Measurements from ENCODE around the gene MAPK12.

DNA sequence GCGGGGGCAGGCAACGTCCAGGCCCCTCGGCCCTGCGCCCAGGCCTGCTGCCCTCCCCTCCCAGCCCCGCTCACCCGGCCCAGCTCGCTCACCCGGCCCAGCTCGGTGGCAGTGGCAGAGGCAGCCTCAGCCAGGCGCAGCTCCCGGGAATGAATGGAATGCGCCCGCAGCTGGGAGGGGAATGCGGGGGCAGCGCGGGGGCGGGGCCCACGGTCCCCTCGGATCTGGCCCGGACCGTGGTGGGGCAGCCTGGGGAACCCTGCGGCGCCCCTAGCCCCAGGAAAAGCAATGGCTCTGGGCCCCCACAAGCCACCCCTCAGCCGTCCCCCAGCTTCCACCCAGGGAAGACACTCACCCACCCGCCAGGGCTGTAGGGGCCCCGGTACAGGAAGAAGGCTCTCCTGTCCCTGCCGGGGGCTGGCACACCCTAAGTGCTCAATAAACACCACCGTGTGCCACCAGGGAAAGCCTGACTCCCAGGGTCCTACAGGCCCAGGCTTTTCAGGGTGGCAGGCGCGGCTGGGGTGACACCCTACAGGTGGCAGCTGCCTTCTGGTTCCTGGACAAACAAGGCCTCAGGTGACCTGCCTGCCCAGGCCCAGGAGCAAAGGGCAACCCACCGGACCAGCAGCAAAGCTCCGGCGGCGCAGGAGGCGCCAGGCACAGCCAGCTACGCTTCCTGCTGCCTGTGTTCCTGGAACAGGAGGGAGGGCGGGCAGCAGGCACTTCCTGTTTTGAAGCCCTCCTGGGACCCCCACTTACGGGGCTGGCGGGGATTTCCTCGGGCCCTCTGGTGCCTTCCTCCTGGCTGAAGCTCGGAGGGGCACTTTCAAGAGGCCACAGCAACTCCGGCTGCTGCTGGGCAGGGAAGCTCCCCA lies 32.2 kb upstream of the MAPK12 start:
- TF ChIP-seq, protein P1, sequence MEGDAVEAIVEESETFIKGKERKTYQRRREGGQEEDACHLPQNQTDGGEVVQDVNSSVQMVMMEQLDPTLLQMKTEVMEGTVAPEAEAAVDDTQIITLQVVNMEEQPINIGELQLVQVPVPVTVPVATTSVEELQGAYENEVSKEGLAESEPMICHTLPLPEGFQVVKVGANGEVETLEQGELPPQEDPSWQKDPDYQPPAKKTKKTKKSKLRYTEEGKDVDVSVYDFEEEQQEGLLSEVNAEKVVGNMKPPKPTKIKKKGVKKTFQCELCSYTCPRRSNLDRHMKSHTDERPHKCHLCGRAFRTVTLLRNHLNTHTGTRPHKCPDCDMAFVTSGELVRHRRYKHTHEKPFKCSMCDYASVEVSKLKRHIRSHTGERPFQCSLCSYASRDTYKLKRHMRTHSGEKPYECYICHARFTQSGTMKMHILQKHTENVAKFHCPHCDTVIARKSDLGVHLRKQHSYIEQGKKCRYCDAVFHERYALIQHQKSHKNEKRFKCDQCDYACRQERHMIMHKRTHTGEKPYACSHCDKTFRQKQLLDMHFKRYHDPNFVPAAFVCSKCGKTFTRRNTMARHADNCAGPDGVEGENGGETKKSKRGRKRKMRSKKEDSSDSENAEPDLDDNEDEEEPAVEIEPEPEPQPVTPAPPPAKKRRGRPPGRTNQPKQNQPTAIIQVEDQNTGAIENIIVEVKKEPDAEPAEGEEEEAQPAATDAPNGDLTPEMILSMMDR (conservative IDR thresholded peaks at IDR 0.05; ENCODE audit: low read length): no peak
- TF ChIP-seq EZH2phosphoT487 (IDR thresholded peaks at IDR 0.05; ENCODE audit: borderline replicate concordance): no peak
